HG03196 (cell line): ENCODE measurements around the gene GAB3.
"Not testable (repeated sequence)": the region's sequence is repeated elsewhere in the genome, so short reads cannot be mapped to it uniquely, and the experiment has no call there.

Experiments
- ATAC-seq: cut with Tn5 transposase; IDR thresholded peaks from one replicate; pipeline ENCODE4 v1.9.1; 2021; ENCODE audit not compliant: unreplicated experiment

Gene GAB3

DNA sequence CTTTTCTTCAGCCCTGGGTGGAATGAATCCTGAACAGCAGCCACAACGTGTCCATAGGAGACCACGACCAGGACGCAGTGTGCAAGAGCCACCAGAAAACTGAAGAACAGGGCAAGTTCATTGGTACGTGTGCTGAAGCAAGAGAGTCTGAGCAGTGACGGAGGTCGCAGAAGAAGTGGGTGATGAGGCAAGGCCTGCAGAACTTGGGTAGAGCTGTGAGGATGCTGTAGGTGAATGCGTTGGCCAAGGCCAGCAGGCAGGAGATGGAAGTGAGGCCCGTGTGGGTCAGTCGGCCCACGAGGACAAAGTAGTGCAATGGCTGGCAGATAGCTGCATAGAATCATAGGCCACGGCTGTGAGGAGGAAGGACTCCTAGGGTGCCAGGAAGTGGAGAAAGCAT, 91.9 kb downstream of the GAB3 start:
- ATAC-seq = no peak

DNA sequence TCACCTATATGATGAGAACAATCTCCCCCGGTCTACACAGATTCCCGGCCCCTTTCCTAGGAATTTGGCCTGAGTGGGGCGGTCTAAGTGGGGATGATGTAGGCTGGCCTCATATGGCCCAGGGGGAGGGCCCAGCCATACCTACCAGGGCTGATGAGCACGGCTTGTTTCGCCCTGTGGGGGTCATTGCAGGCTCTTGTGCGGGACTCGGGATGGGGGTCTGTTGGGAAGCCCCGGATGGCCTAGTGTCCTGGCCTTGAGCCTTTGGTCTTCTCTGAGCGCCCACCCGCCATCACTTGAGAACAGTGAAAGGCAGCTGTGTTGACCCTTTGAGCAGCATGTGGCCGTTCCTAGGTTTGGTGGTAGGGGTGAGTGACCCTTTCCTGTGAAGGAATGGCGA, 92.7 kb downstream of the GAB3 start:
- no peak for ATAC-seq

DNA sequence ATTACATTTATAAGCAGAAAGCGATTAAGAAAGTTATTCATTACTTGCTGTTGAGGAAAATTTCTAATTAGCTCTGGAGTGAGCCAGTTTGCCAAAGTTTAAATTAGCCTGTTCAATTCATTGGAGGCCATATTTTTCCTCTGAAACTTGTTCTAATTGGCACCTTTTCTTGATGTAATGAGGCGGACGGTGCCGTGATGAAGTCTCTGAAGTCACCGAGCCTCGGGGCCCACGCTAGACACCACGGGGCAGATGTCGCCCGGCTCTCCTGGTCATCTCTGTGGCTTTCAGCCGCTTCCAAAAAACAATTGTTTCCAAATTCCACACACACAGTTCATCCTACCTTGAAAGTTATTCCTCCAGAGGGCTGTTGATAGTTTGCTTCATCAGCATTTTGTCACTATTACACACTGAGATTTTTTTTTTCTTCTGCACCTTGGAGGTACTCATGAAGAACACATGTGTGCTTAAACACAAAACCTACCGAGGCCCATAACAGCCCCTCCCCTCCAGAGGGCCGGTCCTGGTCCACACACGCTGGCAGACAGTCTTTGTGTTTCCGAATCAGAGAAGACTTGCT, 93.6 kb downstream of the GAB3 start:
- no peak for ATAC-seq

DNA sequence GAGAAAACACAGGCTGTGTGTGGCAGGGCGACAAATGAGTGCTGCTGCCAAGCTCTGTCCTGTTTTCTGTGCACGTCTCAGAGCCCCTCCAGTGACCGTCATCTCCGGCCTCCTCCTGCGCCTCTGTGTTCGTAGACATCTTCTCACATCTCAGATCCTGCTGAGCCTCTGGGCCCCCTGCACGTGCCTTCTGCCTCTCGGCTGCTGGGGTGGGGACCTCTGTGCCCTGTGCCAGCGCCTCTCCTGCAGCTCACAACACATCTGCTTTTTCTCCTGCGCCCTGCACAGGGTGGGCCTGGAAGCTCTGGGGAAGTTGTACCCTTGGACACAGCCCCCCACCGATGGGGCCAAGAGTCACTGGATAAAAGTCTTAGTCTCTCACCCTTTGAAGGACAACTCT, 95.1 kb downstream of the GAB3 start:
- ATAC-seq = no peak

DNA sequence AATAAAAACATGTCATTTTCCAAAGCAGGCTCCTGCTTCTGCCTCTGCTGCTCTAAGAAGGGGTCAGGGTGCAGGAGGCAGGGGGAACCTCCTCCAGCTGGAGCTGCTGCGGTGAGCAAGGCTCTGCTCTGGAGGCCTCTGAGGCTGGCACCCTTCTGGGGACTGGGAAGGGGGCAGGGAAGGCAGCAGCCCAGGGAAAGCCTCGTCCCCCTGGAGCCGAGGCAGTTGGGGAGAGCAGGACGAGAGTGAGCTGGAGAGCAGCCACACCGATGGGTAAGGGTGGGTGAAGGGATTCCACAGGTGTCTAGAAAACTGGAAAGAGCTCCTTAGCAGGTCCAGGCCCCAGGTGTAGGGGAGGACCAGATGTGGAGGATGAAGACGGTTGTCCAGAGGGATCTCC, 95.5 kb downstream of the GAB3 start:
- no peak for ATAC-seq

DNA sequence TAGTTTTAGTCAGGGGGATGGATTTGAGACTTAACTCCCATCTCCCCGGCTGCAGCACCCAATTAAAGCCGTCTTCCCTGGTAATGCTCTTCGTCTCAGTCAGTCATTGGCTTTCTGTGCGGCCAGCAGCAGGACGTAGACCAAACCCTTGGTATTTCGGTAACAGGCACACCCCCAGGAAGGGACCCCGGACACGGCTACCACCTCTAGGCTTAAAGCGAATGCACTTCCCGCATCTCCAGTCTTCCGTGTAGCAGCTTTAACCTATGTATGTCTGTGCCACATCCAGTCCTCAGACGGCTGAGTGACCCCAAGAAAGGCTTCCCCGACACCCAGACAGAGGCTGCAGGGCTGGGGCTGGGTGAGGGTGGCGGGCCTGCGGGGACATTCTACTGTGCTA, 96.0 kb downstream of the GAB3 start:
- no peak for ATAC-seq

DNA sequence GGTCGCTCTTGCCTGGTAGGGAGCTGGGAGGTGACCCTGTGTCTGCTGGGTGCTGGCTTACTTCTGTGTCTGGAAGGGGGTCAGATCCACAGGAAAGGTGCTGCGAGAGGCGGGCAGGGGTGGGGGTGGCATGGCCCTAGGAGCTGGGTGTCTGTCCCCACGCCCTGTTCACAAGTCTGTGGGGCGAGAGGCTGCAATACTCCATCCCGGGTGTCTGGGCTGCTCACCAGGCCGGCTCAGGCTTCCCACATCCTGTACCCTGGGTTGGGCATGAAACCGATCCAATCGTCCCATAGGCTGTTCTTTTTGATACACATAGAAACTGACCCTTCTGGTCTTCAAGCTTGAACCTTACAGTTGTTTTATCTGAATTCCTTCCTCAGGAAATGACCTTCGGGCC, 96.5 kb downstream of the GAB3 start:
- no peak for ATAC-seq

DNA sequence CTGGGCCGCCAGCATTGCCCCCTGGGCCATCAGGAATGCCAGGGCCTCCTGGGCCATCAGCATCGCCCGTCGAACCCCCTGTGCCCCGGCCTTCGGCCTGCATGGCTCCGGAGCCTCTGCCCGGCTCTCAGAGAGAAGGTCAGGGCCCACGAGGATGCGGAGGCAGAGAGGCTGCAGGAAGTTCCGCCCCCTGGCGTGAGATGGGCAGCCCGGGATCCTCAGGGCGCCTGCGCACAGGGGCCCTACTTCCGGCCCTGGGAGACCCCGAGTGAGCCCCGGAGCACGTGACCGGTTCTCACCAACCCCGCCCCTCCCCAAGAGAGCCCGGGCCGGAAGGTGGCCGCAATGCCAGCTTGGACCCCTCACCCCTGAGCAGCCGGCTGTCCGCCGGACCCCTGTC, 97.5 kb downstream of the GAB3 start, which contains the start of gene CTAG2:
Gene CTAG2 (minus strand): TSS at position 167 of the 400 bp plus-strand sequence. CDS start 64 bp downstream, at position 103.
- ATAC-seq = not testable (repeated sequence)

DNA sequence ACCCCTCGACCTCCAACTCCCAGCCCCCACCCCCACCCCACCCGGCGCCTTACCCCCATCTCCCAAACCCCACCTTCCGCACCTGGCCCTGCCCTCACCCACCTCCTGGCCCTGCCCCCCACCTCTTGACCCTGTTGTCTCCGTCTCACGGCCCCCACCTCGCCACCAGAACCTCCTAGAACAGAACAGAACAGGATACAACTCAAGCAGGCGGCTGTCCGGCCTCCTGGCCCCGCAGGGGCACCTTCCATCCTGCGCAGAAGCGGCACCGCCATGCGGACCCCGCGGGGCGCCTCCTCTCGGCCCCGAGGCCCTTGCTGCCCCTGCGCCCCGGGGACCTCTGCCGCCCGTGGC, 97.9 kb downstream of the GAB3 start:
- ATAC-seq = no peak

DNA sequence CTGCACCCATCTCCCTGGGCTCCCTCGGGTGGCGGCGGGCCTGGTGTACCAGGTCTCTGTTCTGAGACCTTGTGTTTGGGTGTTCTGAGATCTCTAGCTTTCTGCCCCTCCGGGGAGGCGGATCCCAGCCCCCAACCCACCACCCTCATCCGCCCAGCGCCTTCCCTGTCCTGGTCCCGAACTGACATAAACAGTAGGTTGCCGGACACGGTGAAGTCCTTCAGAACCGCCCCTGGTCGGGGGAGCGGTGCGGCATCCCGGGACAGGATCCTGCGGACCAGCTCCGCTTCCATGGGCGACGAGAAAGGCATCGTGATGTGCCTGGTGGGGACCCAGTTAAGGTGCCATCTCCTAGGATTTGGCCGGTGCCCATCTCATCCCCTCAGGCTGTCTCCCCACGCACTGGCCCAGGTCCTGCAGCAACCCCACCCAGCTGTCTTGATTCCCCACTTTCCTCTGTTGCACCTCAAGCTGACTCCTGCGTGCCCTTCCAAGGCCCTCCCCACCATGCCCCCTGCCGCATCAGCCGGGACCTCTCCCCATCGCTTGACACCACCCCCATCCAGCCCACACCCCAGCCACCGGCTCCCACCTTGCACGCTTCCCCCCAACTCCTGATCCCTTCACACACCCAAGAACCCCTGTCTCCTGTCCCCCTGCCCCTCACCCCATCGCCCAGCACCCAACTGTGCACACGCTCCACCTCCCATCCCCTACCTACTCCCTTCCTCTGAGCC, 98.4 kb downstream of the GAB3 start:
- no peak for ATAC-seq

DNA sequence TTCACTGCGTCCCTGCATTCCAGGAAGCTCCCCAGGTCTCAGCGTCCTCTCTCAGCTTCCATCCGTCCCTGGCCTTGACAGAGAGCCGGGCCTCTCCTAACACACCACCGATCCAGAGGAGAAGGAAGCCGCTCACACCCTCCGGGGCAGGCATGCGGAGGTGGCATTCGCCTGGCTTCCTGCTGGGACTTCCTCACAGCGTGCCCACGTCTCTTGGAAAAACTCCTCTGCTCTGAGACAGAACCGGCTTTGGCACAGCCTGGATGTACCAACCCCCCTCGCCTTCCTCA, 100.7 kb downstream of the GAB3 start:
- ATAC-seq = no peak

DNA sequence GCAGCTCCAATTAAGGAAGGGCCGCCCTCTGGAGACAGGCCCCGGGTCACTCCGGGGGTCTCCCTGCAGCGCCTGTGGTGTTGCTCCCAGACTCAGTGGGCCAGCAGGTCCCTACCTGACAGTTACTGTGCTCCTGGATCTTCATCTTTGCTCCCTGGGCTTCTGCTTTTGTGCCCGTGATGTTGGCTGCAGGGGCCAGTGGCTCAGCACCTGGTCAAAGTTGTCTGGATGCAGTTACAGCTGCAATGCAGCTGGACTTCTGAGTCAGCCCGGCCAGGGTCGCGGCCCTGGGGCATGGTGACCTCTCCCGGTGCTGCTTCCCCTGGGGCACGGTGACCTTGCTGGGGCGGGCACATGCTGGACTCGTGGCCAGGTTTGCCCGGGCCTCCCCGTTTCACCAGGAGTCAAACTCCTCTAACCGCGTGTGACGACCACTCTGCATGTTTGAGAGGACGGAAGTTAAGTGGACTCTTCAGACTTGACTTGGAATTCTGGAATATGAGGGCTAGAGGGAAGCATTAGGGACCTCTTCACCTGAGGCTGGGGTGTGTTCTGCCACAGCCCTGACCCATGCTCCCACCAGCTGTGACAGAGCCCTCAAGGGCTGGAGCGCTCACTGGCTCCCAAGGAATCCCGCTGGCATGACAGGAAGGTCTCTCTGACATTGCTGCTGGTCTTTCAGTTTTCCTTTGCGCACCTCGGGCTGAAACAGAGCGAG, 101.2 kb downstream of the GAB3 start:
- no peak for ATAC-seq

DNA sequence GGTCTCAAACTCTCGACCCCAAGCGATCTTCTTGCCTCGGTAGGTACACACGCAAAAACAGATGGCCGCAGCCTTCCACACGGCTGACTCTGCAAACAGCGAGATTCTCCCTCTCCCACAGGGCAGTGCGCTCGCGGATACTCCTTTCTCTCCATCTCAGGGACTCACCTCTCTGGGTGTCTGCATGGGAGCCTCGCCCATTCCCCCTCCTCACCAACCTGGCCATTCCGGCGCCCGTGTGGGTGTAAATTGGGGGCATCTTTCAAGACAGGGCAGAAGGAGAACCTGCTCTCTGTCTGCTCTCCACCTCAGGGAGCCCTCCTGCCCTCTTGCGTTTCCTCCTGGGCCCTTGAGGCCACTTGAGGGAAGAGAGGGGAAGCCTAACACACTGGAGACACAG, 101.9 kb downstream of the GAB3 start:
- ATAC-seq = no peak

DNA sequence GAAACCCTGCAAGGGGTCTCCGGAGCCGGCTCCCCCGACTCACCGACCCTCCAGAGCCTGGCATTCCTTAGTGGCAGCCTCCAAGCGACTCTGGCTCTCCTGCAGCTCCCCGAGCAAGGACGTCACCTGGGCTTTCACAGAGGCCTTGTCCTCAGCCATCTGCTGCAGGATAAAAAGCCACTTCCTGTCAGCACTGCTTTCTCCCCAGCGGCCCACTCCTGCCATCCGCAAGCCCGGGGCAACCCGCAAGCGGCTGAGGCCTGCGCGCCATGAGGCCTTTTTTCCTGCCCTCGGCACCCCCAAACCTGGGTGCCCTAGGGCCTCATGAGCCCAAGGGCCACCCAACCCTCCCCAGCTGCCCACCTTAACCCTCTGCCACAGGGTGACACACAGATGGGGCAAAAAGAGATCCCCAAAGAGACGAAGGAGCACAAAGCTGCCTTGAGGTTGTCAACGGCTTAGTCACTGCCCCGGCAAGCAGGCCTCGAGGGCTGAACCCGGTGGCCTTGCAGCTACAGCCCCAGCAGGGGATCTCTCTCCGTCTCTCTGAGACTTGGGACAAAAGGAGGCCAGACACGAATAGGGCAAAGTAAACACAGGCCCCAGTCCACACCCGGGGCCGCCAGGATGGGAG, 105.0 kb downstream of the GAB3 start:
- ATAC-seq = not testable (repeated sequence)

DNA sequence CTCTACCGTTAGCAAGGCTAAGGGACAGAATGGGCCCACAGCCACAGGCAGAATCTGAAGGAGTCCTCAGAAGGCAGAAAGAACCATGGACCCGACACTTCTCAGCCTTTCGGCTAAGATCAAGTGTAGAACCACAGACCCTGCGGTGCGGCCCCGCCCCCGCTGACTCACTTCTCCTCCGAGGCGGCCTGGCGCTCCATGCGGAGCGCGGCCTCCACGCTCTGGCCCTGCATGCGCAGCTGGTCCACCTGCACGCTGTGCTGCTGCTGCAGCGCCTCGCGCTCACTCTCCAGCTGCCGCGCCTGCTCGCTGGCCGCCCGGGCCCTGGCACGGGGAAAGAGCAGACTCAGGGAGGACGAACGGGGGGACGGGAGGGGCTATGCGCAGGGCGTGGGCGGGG, 107.2 kb downstream of the GAB3 start:
- ATAC-seq = not testable (repeated sequence)

DNA sequence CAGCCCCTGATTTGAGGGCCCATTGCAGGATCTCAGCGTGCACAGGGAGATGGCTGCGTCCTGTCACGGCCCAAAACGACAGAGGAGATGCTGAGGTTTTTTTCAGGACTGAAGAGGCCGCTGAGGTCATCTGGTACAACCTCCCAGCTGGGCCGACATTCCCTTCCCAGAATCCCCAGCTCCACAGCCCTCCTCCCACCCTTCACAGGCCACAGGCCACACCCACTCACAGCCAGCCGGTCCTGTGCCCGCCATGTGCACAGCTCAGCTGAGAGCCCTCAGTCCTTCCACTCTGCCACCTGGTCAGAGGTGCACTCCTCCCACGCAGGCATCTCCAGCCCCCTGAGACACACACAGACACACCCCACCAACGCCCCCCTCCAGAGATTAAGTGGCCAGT, 109.1 kb downstream of the GAB3 start:
- ATAC-seq = not testable (repeated sequence)

DNA sequence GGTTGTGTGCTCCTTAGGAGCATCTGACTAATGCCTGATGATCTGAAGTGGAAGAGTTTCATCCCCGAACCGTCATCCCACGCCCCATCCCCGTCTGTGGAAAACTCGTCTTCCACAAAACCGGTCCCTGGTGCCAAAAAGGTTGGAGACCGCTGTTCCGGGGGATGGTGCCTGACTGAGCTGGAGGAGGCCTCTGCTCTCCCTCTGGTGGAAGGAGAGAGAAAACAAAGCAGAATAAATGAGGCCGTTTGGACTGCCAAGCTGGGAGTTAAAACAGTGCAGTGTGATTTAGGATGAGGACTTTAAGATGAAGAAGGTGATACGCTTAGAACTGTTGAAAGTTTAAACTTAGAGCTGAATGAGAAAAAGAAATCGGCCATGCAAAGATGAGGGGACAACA, 117.2 kb downstream of the GAB3 start:
- ATAC-seq = not testable (repeated sequence)

DNA sequence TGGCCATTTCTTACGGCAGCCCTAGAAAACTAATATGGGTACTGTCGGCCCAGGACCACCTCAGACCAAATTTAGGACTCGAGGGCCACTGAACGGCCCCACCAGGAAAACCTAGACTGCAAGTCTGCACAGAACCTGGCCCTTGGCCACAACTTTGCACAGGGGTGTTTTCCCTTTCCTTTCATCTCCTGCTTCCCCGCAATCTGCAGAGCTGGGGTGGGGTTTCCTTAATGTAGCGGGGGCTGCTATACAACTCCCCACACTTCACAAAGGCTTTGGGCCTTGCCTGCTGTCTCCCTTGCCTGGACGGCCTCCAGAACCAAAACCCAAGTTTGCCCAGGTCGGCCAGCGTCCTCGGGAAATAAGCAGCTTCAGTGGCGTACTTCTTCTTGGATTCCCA, 119.9 kb downstream of the GAB3 start:
- ATAC-seq = not testable (repeated sequence)

DNA sequence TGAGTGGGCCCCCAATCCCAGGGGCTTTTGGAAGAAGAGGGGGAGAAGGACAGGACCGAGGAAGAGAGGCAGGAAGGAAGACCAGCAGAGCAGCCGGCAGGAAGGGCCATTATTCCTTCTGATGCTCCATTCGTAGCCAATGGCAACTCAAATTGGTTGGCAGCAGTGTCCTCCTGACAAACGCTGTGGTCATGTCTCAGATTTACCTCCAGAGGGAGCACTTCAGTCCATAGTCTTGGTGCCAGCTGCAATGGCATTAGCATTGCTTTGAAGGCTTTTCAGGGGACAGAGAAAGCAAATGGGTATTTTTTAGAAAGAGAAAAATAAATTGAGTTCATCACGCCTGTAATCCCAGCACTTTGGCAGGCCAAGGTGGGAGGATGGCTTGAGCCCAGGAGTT, 121.9 kb downstream of the GAB3 start:
- not testable (repeated sequence) for ATAC-seq
